ENCODE measurements around the gene ARAP2. TPM values are rescaled to one million over a fixed set of nuclear protein-coding genes. Genes with fewer than 3 reads are reported as not detected.

Gene ARAP2
- total RNA-seq, 4 donors from 2014 or later = 12.4 to 65.6 (median 27.5) TPM

DNA sequence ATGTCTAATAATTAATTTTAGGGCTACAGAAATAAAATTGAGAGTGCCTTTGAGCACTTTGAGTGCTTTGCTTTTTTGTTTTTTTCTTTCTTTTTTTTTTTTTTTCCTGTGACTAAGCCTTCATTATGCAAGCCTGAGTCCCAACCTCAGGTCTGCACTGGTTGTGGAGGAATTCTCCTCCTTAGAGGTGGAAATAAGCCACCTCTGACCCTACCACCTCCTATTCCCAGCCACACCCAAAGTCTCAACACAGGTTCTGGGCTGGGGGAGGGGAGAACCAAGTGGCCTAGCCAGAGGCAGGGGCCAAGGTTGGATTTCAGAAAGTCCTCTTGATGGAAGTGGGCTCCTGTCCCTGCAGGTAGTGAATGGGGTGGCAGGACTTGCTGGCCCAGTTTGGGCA is 180.2 kb downstream of the ARAP2 start:
- Histone ChIP-seq H3K4me3 (no peak overlapping the region), H3K9me3 (no peaks in the 10 kb centered on the region), H3K4me1 (no peaks in the 10 kb centered on the region), H3K27ac (no peak overlapping the region), H3K36me3 (peaks cover 0 to 22% (median 0%) of the 10 kb centered on the region in 3 donors), H3K27me3 (no peaks in the 10 kb centered on the region)
- DNase-seq (ENCODE audit: low spot score in 2 of 2) = no peak
- TF ChIP-seq, protein P1, sequence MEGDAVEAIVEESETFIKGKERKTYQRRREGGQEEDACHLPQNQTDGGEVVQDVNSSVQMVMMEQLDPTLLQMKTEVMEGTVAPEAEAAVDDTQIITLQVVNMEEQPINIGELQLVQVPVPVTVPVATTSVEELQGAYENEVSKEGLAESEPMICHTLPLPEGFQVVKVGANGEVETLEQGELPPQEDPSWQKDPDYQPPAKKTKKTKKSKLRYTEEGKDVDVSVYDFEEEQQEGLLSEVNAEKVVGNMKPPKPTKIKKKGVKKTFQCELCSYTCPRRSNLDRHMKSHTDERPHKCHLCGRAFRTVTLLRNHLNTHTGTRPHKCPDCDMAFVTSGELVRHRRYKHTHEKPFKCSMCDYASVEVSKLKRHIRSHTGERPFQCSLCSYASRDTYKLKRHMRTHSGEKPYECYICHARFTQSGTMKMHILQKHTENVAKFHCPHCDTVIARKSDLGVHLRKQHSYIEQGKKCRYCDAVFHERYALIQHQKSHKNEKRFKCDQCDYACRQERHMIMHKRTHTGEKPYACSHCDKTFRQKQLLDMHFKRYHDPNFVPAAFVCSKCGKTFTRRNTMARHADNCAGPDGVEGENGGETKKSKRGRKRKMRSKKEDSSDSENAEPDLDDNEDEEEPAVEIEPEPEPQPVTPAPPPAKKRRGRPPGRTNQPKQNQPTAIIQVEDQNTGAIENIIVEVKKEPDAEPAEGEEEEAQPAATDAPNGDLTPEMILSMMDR (IDR thresholded peaks at IDR 0.05) = no peak
- TF ChIP-seq POLR2A (IDR thresholded peaks at IDR 0.05) (no peak), EP300 (IDR thresholded peaks at IDR 0.05) (no peak)

GRCh38 chr4:36056136-36056535 is 188.2 kb downstream of the ARAP2 start:
- H3K27me3 ChIP-seq = no peaks in the 10 kb centered on the region
- TF ChIP-seq EP300 (IDR thresholded peaks at IDR 0.05) = no peak
- TF ChIP-seq POLR2A (IDR thresholded peaks at IDR 0.05) = no peak
- TF ChIP-seq, protein P1 (IDR thresholded peaks at IDR 0.05) = no peak
- no peak overlapping the region for H3K27ac ChIP-seq
- H3K9me3 ChIP-seq = no peaks in the 10 kb centered on the region
- no peak overlapping the region for H3K4me3 ChIP-seq
- H3K36me3 ChIP-seq = no peaks in the 10 kb centered on the region
- H3K4me1 ChIP-seq = no peaks in the 10 kb centered on the region
- WGBS, 2 donors = 81 to 90% methylated on average over 1 of the region's 1 CpG
- DNase-seq (ENCODE audit: low spot score in 2 of 2) = no peak

DNA sequence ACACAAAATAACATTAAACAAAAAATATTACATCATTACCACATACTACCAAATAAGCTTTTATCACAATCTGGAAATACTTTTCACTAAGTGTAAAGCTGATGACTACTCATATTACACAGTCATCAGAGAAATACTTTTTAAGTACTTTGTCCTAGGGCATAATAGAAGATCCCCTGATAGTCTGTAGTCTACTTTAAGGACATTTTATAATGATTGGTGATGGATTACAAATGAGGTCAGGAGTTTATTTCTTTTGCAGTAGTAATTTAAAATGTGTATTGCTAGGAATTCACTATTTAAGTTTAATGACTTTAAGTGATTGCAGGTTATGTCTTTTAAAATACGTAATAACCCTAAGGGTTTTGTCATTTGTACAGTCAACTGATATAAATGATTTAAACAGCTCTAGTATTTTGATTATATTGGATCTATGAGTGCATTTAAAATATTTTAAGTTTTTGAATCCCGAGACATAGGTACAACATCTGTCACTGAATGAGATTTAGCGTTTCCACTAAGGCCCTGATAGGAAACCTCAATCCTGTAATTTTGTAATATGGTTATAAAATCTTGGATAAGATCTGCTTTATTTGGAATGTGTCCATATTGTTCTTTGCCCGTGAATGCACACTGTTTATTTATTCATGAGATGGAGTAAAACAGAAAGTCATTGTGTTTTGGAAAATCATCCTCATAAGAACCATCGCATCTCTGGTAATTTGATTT is 189.5 kb downstream of the ARAP2 start:
- Histone ChIP-seq H3K27ac (no peak overlapping the region), H3K4me1 (no peaks in the 10 kb centered on the region), H3K4me3 (no peak overlapping the region), H3K27me3 (no peaks in the 10 kb centered on the region), H3K9me3 (no peaks in the 10 kb centered on the region), H3K36me3 (no peaks in the 10 kb centered on the region)
- DNase-seq (ENCODE audit: low spot score in 2 of 2) = no peak
- TF ChIP-seq EP300 (IDR thresholded peaks at IDR 0.05) = no peak
- TF ChIP-seq, protein P1 (IDR thresholded peaks at IDR 0.05) = no peak
- TF ChIP-seq POLR2A (IDR thresholded peaks at IDR 0.05) = no peak
- 34 to 42% methylated on average over 5 of the region's 5 CpGs for WGBS, 2 donors

DNA sequence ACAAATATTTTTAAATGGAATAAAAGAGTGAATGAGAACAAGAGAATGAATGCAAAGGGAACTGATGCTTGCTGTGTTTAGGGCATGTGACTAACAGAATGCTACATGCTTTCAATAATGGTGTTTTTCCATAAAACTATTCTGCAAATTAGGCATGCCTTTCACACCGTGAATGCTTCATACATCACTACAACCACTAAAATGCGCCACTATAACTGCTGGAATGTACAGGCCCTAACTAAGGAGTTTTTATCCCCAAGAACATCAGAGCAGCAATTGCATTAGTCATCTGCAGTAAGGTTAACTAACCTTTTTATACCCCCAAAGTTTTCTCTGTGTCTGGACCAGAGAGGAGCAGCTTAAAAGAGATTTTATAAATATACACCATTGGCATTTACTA is 190.4 kb downstream of the ARAP2 start:
- 73 to 76% methylated on average over 2 of the region's 2 CpGs for WGBS, 2 donors
- Histone ChIP-seq H3K9me3 (no peaks in the 10 kb centered on the region), H3K27ac (no peak overlapping the region), H3K27me3 (no peaks in the 10 kb centered on the region), H3K36me3 (no peaks in the 10 kb centered on the region), H3K4me3 (no peak overlapping the region), H3K4me1 (no peaks in the 10 kb centered on the region)
- DNase-seq (ENCODE audit: low spot score in 2 of 2) = no peak
- TF ChIP-seq, protein P1 (IDR thresholded peaks at IDR 0.05) = no peak
- no peak for TF ChIP-seq EP300 (IDR thresholded peaks at IDR 0.05)
- TF ChIP-seq POLR2A (IDR thresholded peaks at IDR 0.05) = no peak

- H3K4me3 ChIP-seq = no peak overlapping the region
- no peaks in the 10 kb centered on the region for H3K9me3 ChIP-seq
- 89% methylated on average over 4 of the region's 4 CpGs for WGBS, 2 donors
- H3K27ac ChIP-seq = no peak overlapping the region
- no peaks in the 10 kb centered on the region for H3K27me3 ChIP-seq
- TF ChIP-seq EP300 (IDR thresholded peaks at IDR 0.05) = no peak
- TF ChIP-seq, protein P1 (IDR thresholded peaks at IDR 0.05) = no peak
- no peak for TF ChIP-seq POLR2A (IDR thresholded peaks at IDR 0.05)
- H3K4me1 ChIP-seq = no peaks in the 10 kb centered on the region
- no peak for DNase-seq (ENCODE audit: low spot score in 2 of 2)
- H3K36me3 ChIP-seq = no peaks in the 10 kb centered on the region
These were observed 192.7 kb downstream of the ARAP2 start for GRCh38 chr4:36051634-36052033.

Data from tibial nerve (tissue), 4 donors.